Measurements from ENCODE around the gene GALNS.
A peak's percentile ranks its signal among the peaks of the same experiment; 100 is the strongest.

Gene GALNS

DNA sequence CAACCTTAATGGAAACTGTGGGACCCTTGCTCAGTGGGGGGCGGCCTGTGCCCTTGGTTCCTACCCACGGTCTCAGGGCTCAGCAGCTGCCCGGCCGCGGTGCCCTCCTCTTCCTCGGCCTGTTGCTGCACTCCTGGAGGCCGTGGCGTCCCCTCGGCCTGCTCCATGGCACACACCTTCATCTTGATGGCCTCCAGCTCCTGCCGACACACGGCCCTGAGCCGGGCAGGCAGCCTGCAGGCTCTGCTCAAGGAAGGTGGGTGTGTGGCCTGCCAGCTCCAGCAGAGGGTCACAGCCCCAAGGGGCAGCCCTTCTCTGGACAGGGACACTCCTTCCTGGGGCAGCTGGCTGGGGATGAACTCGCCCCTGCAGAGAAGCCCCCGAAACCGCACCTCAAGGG lies 9.0 kb upstream of the GALNS start:
- no peaks in the 10 kb centered on the region for H3K27me3 ChIP-seq (ENCODE audit: control insufficient read depth, insufficient read depth, low read length)
- H3K4me1 ChIP-seq (ENCODE audit: control insufficient read depth, insufficient read depth, low read length), result no peaks in the 10 kb centered on the region
- no CpG with 5 or more reads among the region's 15 CpGs for WGBS (ENCODE audit: insufficient coverage, insufficient read length)

DNA sequence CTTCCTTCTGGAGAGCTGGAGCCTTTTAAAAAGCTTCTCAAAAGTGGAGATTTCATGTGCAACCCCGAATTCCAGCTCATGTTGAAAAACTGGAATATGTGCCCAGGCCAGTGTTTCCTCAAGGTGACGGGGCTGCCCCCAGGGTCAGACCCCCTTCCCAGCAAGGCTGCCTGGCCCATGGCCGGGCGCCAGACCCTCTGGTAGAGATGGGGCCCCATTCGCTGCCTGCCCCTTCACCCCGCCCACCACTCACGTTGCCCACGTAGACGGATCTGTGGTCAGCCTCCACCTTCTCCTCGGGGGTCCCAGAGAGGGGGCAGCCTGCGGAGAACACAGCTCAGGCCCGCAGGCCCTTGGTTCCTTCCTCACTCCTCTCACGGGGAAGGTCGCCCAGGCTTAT lies 8.6 kb upstream of the GALNS start:
- Histone ChIP-seq H3K4me3 (ENCODE audit: low read length) (no peak overlapping the region), H3K4me1 (ENCODE audit: control insufficient read depth, insufficient read depth, low read length) (no peaks in the 10 kb centered on the region), H3K27ac (ENCODE audit: low read length) (no peak overlapping the region), H3K36me3 (ENCODE audit: control insufficient read depth, insufficient read depth, low read length) (peaks cover 14% of the 10 kb centered on the region), H3K27me3 (ENCODE audit: control insufficient read depth, insufficient read depth, low read length) (no peaks in the 10 kb centered on the region), H3K9me3 (ENCODE audit: control insufficient read depth, insufficient read depth, low read length) (no peaks in the 10 kb centered on the region)
- WGBS (ENCODE audit: insufficient coverage, insufficient read length), result no CpG with 5 or more reads among the region's 14 CpGs
- DNase-seq (ENCODE audit: low read depth, low spot score), result no peak

More for the DNA sequence above, 9.0 kb upstream of the GALNS start:
- no peak overlapping the region for H3K27ac ChIP-seq (ENCODE audit: low read length)
- H3K4me3 ChIP-seq (ENCODE audit: low read length), result no peak overlapping the region
- H3K36me3 ChIP-seq (ENCODE audit: control insufficient read depth, insufficient read depth, low read length), result peaks cover 9% of the 10 kb centered on the region
- DNase-seq (ENCODE audit: low read depth, low spot score), result no peak
- no peaks in the 10 kb centered on the region for H3K9me3 ChIP-seq (ENCODE audit: control insufficient read depth, insufficient read depth, low read length)

DNA sequence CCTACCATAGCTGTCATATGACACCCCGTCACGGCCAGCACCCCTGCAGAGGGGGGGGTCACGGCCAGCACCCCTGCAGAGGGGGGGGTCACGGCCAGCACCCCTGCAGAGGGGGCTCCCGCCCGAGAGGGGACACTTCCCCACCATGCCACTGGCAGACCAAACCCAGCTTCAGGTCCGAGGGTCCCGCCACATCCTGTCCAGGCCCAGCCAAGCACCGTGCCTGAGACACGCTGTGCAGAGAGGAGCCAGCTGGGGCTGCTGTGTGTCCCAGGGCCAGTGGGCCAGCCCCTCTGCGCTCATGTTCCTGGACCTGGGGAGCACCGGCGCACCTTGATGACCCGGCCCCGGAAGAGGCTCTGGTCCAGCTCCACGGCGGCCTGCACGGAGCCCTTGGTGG lies 7.8 kb upstream of the GALNS start:
- Histone ChIP-seq H3K27me3 (ENCODE audit: control insufficient read depth, insufficient read depth, low read length) (no peaks in the 10 kb centered on the region), H3K36me3 (ENCODE audit: control insufficient read depth, insufficient read depth, low read length) (peaks cover 18% of the 10 kb centered on the region), H3K9me3 (ENCODE audit: control insufficient read depth, insufficient read depth, low read length) (no peaks in the 10 kb centered on the region), H3K4me3 (ENCODE audit: low read length) (no peak overlapping the region), H3K27ac (ENCODE audit: low read length) (no peak overlapping the region), H3K4me1 (ENCODE audit: control insufficient read depth, insufficient read depth, low read length) (no peaks in the 10 kb centered on the region)
- no CpG with 5 or more reads among the region's 18 CpGs for WGBS (ENCODE audit: insufficient coverage, insufficient read length)
- DNase-seq (ENCODE audit: low read depth, low spot score), result no peak

DNA sequence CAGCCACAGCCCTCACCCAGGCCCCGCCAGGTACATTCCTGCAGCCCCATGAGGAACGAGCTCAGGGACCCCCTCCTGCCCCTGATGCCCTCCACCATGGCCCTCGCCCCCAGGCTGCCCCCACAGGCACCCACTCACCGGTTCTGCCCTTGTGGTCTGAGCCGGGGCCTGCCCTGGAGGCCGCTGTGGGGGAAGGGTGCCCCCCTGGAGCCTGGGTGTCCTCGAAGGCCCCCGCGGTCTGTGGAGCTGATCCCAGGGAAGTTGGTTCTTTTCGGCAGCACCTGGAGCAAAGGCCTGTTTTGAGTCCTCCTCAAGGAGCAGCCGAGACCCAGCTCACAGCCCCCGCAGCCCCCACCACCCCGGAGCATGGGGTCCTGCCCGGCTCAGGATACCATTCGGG lies 7.4 kb upstream of the GALNS start:
- WGBS (ENCODE audit: insufficient coverage, insufficient read length), result no CpG with 5 or more reads among the region's 15 CpGs
- Histone ChIP-seq H3K27me3 (ENCODE audit: control insufficient read depth, insufficient read depth, low read length) (no peaks in the 10 kb centered on the region), H3K27ac (ENCODE audit: low read length) (no peak overlapping the region), H3K9me3 (ENCODE audit: control insufficient read depth, insufficient read depth, low read length) (no peaks in the 10 kb centered on the region), H3K36me3 (ENCODE audit: control insufficient read depth, insufficient read depth, low read length) (peaks cover 19% of the 10 kb centered on the region), H3K4me3 (ENCODE audit: low read length) (no peak overlapping the region), H3K4me1 (ENCODE audit: control insufficient read depth, insufficient read depth, low read length) (no peaks in the 10 kb centered on the region)
- DNase-seq (ENCODE audit: low read depth, low spot score), result no peak

- whole genome bisulfite sequencing (ENCODE audit: insufficient coverage, insufficient read length), result no CpG with 5 or more reads among the region's 13 CpGs
These were observed 6.7 kb upstream of the GALNS start for GRCh38 chr16:88863426-88863825.

GRCh38 chr16:88862968-88863367 lies 6.2 kb upstream of the GALNS start:
- DNase-seq (ENCODE audit: low read depth, low spot score), result no peak
- Histone ChIP-seq H3K4me1 (ENCODE audit: control insufficient read depth, insufficient read depth, low read length) (no peaks in the 10 kb centered on the region), H3K4me3 (ENCODE audit: low read length) (no peak overlapping the region), H3K27me3 (ENCODE audit: control insufficient read depth, insufficient read depth, low read length) (no peaks in the 10 kb centered on the region), H3K36me3 (ENCODE audit: control insufficient read depth, insufficient read depth, low read length) (peaks cover 20% of the 10 kb centered on the region), H3K9me3 (ENCODE audit: control insufficient read depth, insufficient read depth, low read length) (no peaks in the 10 kb centered on the region), H3K27ac (ENCODE audit: low read length) (no peak overlapping the region)
- no CpG with 5 or more reads among the region's 25 CpGs for WGBS (ENCODE audit: insufficient coverage, insufficient read length)

More at GRCh38 chr16:88863426-88863825, 6.7 kb upstream of the GALNS start:
- no peaks in the 10 kb centered on the region for H3K4me1 ChIP-seq (ENCODE audit: control insufficient read depth, insufficient read depth, low read length)
- peaks cover 20% of the 10 kb centered on the region for H3K36me3 ChIP-seq (ENCODE audit: control insufficient read depth, insufficient read depth, low read length)
- no peak for DNase-seq (ENCODE audit: low read depth, low spot score)
- H3K4me3 ChIP-seq (ENCODE audit: low read length), result no peak overlapping the region
- H3K27me3 ChIP-seq (ENCODE audit: control insufficient read depth, insufficient read depth, low read length), result no peaks in the 10 kb centered on the region
- H3K9me3 ChIP-seq (ENCODE audit: control insufficient read depth, insufficient read depth, low read length), result no peaks in the 10 kb centered on the region
- H3K27ac ChIP-seq (ENCODE audit: low read length), result no peak overlapping the region

DNA sequence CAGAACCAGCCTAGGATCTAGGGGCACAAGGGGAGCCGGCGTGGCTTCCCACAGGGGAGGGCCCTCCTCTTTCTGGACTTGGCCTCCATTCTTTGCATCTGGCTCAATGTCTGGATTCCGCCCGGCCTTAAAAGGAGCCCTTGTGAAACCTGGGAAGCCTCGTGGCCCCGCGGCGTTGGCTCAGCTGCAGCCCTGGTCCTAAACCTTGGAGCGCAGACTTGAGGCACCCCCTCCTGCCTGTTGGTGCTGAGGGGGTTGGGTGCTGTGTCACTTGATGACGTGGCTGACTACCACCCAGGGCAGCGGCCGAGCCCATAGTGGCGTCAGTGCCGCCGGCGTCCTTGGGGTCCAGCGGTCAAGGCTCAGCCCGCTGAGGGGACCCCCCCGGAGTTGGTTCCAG lies 4.6 kb upstream of the GALNS start:
- no peak for DNase-seq (ENCODE audit: low read depth, low spot score)
- H3K4me3 ChIP-seq (ENCODE audit: low read length), result no peak overlapping the region
- no peaks in the 10 kb centered on the region for H3K27me3 ChIP-seq (ENCODE audit: control insufficient read depth, insufficient read depth, low read length)
- H3K27ac ChIP-seq (ENCODE audit: low read length), result no peak overlapping the region
- no CpG with 5 or more reads among the region's 19 CpGs for WGBS (ENCODE audit: insufficient coverage, insufficient read length)
- H3K36me3 ChIP-seq (ENCODE audit: control insufficient read depth, insufficient read depth, low read length), result peaks cover 20% of the 10 kb centered on the region
- no peaks in the 10 kb centered on the region for H3K4me1 ChIP-seq (ENCODE audit: control insufficient read depth, insufficient read depth, low read length)
- H3K9me3 ChIP-seq (ENCODE audit: control insufficient read depth, insufficient read depth, low read length), result no peaks in the 10 kb centered on the region

DNA sequence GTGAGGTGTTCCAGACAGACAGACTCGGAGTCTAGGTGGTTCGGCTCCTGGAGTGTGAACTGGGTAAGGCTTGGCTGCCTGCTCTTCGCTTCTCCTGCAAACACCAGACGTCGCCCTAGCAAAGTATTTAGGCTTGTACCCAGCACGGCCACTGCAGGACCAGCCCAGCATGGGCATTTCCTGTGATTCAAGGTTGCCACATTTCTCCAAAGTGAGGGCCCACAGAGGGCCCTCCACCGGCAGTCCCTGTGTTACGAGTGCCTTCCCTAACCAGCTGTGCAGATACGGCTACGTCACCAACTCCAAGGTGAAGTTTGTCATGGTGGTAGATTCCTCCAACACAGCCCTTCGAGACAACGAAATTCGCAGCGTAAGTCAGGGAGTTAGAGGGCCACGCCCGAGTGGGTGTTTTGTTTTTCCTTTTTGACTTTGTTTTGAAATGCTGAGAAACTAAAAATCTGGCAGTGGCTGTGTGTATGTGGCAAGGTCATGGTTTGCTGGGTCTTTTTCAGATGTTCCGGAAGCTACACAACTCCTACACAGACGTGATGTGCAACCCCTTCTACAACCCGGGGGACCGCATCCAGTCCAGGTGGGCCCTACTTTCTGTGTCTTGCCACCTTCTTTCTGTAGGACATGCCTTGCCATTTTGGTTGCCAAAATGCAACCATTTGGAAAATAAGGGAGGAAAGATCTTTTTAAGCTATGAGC lies 2.8 kb upstream of the GALNS start:
- Histone ChIP-seq H3K27me3 (ENCODE audit: control insufficient read depth, insufficient read depth, low read length) (no peaks in the 10 kb centered on the region), H3K36me3 (ENCODE audit: control insufficient read depth, insufficient read depth, low read length) (peaks cover 20% of the 10 kb centered on the region), H3K4me1 (ENCODE audit: control insufficient read depth, insufficient read depth, low read length) (peaks cover 4% of the 10 kb centered on the region), H3K9me3 (ENCODE audit: control insufficient read depth, insufficient read depth, low read length) (no peaks in the 10 kb centered on the region), H3K27ac (ENCODE audit: low read length) (no peak overlapping the region), H3K4me3 (ENCODE audit: low read length) (no peak overlapping the region)
- no peak for DNase-seq (ENCODE audit: low read depth, low spot score)
- WGBS (ENCODE audit: insufficient coverage, insufficient read length), result no CpG with 5 or more reads among the region's 20 CpGs

GRCh38 chr16:88857728-88858339 lies 1.1 kb upstream of the GALNS start:
- H3K4me1 ChIP-seq (ENCODE audit: control insufficient read depth, insufficient read depth, low read length), result peaks cover 4% of the 10 kb centered on the region
- no peaks in the 10 kb centered on the region for H3K9me3 ChIP-seq (ENCODE audit: control insufficient read depth, insufficient read depth, low read length)
- peak overlapping the region; percentile 96 for H3K4me3 ChIP-seq (ENCODE audit: low read length)
- WGBS (ENCODE audit: insufficient coverage, insufficient read length), result no CpG with 5 or more reads among the region's 12 CpGs
- H3K27ac ChIP-seq (ENCODE audit: low read length), result no peak overlapping the region
- H3K27me3 ChIP-seq (ENCODE audit: control insufficient read depth, insufficient read depth, low read length), result no peaks in the 10 kb centered on the region
- H3K36me3 ChIP-seq (ENCODE audit: control insufficient read depth, insufficient read depth, low read length), result peaks cover 20% of the 10 kb centered on the region
- DNase-seq (ENCODE audit: low read depth, low spot score), result no peak

DNA sequence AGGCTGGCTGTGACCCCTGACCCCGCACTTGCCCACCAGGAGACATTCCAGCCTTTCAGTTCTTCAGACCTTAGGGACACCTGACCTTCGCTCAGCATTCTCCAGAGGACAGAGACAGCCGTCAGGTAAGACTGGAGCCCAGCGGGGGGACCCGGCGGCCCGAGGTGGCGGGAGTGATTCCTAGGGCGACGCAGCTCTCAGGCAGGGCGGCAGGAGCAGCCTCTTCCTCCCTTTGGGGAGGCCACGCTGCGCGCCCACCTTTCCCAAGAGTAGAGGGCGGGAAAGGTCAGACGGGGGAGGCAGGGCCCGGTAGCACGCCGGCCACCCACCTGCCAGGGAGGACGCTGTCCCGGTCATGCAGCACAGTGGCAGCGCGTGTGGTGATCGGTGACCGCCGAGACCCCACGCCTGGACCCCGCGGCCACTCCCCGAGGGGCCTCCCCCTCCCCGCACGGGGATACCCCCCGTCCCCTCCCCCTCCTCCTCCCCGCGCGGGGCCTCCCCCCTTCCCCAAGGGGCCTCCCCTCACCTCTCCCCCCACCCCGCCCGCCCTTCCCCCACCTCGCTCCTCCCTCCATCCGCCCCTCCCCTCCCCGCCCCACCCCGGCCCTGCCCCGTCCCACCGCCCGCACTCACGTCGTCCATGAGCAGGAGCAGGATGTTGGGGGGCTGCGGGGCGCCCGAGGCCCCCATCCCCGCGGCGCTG lies 472 bp downstream of the GALNS start:
- Histone ChIP-seq H3K9me3 (ENCODE audit: control insufficient read depth, insufficient read depth, low read length) (no peaks in the 10 kb centered on the region), H3K27ac (ENCODE audit: low read length) (no peak overlapping the region), H3K4me3 (ENCODE audit: low read length) (peak overlapping the region; percentile 84; the same call in 1 of the 2 replicates), H3K27me3 (ENCODE audit: control insufficient read depth, insufficient read depth, low read length) (no peaks in the 10 kb centered on the region), H3K36me3 (ENCODE audit: control insufficient read depth, insufficient read depth, low read length) (peaks cover 14% of the 10 kb centered on the region), H3K4me1 (ENCODE audit: control insufficient read depth, insufficient read depth, low read length) (peaks cover 4% of the 10 kb centered on the region)
- no peak for DNase-seq (ENCODE audit: low read depth, low spot score)
- no CpG with 5 or more reads among the region's 53 CpGs for WGBS (ENCODE audit: insufficient coverage, insufficient read length)

All from iPS DF 6.9 (cell line).